ENCODE data around the gene TICAM2. TPM values are rescaled to one million over a fixed set of nuclear protein-coding genes. Genes with fewer than 3 reads are reported as not detected.
"Not testable (repeated sequence)": the region's sequence is repeated elsewhere in the genome, so short reads cannot be mapped to it uniquely, and the experiment has no call there.

TICAM2 gene
- total RNA-seq, 1 experiment from 2014 or later: 0.24 TPM

DNA sequence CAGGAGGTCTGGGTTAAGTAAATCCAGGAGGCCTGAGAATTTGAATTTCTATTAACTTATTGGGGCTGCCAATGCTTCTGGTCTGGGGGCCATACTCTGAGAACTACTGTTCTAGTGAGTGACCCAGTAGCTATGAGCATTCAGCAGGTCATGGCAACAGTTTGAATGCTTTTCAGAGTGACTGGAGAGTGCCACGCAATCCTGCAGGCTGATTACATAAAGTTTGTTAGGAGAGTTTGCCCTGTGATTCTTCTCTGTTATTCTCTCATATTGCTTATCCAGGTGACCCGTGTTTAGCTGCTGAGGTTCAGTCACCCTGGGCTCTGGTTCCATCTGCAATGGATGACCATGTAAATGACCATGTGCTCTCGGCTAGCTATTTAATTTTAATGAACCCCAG is 45.8 kb upstream of the TICAM2 start:
- no peak overlapping the region for H3K27ac Mint-ChIP-seq
- no peak overlapping the region for H2AFZ ChIP-seq (ENCODE audit: low read length)

DNA sequence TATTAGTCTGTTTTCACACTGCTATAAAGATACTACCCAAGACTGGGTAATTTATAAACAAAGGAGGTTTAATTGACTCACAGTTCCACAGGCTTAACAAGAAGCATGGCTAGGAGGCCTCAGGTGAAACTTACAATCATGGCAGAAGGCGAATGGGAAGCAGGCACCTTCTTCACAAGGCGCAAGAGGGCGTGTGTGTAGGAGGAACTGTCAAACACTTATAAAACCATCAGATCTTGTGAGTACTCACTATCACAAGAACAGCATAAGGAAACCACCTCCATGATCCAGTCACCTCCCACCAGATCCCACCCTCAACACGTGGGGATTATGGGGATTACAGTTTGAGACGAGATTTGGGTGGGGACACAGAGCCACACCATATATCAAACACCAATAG is 43.1 kb upstream of the TICAM2 start:
- no CpG with 5 or more reads among the region's 5 CpGs for WGBS (ENCODE audit: extremely low coverage, insufficient read length, low lambda C conversion rate)
- H2BK5ac ChIP-seq (ENCODE audit: insufficient read length, low read length); H2BK120ac ChIP-seq (ENCODE audit: low read depth, low read length, poor library complexity, severe bottlenecking); H3K18ac ChIP-seq (ENCODE audit: insufficient read length, low read depth, low read length); H3K9ac ChIP-seq (ENCODE audit: extremely low read depth, insufficient read length, low read length); H3K27me3 ChIP-seq (ENCODE audit: insufficient read depth, low read length); H3K79me2 ChIP-seq (ENCODE audit: insufficient read depth, low read length); H3K4me1 ChIP-seq (ENCODE audit: insufficient read depth, low read length); H3K27ac ChIP-seq (ENCODE audit: insufficient read length, low read depth, low read length); H3K23me2 ChIP-seq (ENCODE audit: insufficient read length, low read depth, low read length, poor library complexity, severe bottlenecking); H3K4ac ChIP-seq (ENCODE audit: low read depth, low read length); H3K79me1 ChIP-seq (ENCODE audit: insufficient read depth, low read depth, low read length, poor library complexity, severe bottlenecking); H2AK5ac ChIP-seq (ENCODE audit: insufficient read length, low read length); H2BK12ac ChIP-seq (ENCODE audit: insufficient read length, low read depth, low read length); H4K20me1 ChIP-seq (ENCODE audit: control insufficient read depth, insufficient read depth, insufficient read length); H3K4me3 Mint-ChIP-seq; H2BK20ac ChIP-seq (ENCODE audit: low read depth, low read length, poor library complexity, severe bottlenecking); H2AFZ ChIP-seq (ENCODE audit: low read length); H3T11ph ChIP-seq (ENCODE audit: low read length); H3K9me3 Mint-ChIP-seq; H3K14ac ChIP-seq (ENCODE audit: insufficient read depth, low read length); H3K23ac ChIP-seq (ENCODE audit: insufficient read length, low read depth, low read length); H3K4me2 ChIP-seq (ENCODE audit: insufficient read depth, insufficient read length, low read length); H4K5ac ChIP-seq (ENCODE audit: insufficient read length, low read depth, low read length); H3K36me3 Mint-ChIP-seq (ENCODE audit: insufficient read depth in 1 of 3, low read depth in 3 of 3); H3K27ac Mint-ChIP-seq; H4K91ac ChIP-seq (ENCODE audit: insufficient read length, low read depth, low read length); H3K27me3 Mint-ChIP-seq (ENCODE audit: low read depth); H2BK15ac ChIP-seq (ENCODE audit: low read depth, low read length); H3K56ac ChIP-seq (ENCODE audit: insufficient read length, low read depth, low read length); H4K8ac ChIP-seq (replicated peaks; ENCODE audit: insufficient read length, low read depth, low read length); H3K9me3 ChIP-seq (ENCODE audit: control insufficient read depth, low read depth, low read length); DNase-seq: not testable (repeated sequence)
- peaks cover 9 to 12% of the 10 kb centered on the region in 2 experiments for H3K4me1 Mint-ChIP-seq

More for the DNA sequence above, 45.8 kb upstream of the TICAM2 start:
- Histone ChIP-seq H3K79me2 (ENCODE audit: insufficient read depth, low read length) (no peaks in the 10 kb centered on the region), H3K14ac (ENCODE audit: insufficient read depth, low read length) (no peak overlapping the region), H4K8ac (replicated peaks; ENCODE audit: insufficient read length, low read depth, low read length) (no peak overlapping the region), H3K9me3 (ENCODE audit: control insufficient read depth, low read depth, low read length) (no peaks in the 10 kb centered on the region), H3K56ac (ENCODE audit: insufficient read length, low read depth, low read length) (no peak overlapping the region), H3K23ac (ENCODE audit: insufficient read length, low read depth, low read length) (no peak overlapping the region), H2BK12ac (ENCODE audit: insufficient read length, low read depth, low read length) (no peak overlapping the region), H2AK5ac (ENCODE audit: insufficient read length, low read length) (no peak overlapping the region), H3K79me1 (ENCODE audit: insufficient read depth, low read depth, low read length, poor library complexity, severe bottlenecking) (no peaks in the 10 kb centered on the region), H3K4ac (ENCODE audit: low read depth, low read length) (no peak overlapping the region), H3K9ac (ENCODE audit: extremely low read depth, insufficient read length, low read length) (no peak overlapping the region), H3T11ph (ENCODE audit: low read length) (no peak overlapping the region), H2BK15ac (ENCODE audit: low read depth, low read length) (no peak overlapping the region), H3K4me2 (ENCODE audit: insufficient read depth, insufficient read length, low read length) (no peak overlapping the region), H4K91ac (ENCODE audit: insufficient read length, low read depth, low read length) (no peak overlapping the region), H3K27me3 (ENCODE audit: insufficient read depth, low read length) (no peaks in the 10 kb centered on the region), H3K4me1 (ENCODE audit: insufficient read depth, low read length) (no peaks in the 10 kb centered on the region; the same call in 1 of the 2 replicates), H4K5ac (ENCODE audit: insufficient read length, low read depth, low read length) (no peak overlapping the region), H2BK5ac (ENCODE audit: insufficient read length, low read length) (no peak overlapping the region), H3K23me2 (ENCODE audit: insufficient read length, low read depth, low read length, poor library complexity, severe bottlenecking) (no peaks in the 10 kb centered on the region), H2BK120ac (ENCODE audit: low read depth, low read length, poor library complexity, severe bottlenecking) (no peak overlapping the region), H3K18ac (ENCODE audit: insufficient read length, low read depth, low read length) (no peak overlapping the region), H4K20me1 (ENCODE audit: control insufficient read depth, insufficient read depth, insufficient read length) (no peaks in the 10 kb centered on the region), H2BK20ac (ENCODE audit: low read depth, low read length, poor library complexity, severe bottlenecking) (no peak overlapping the region), H3K27ac (ENCODE audit: insufficient read length, low read depth, low read length) (no peak overlapping the region)
- no CpG with 5 or more reads among the region's 3 CpGs for WGBS (ENCODE audit: extremely low coverage, insufficient read length, low lambda C conversion rate)
- TF ChIP-seq, protein P1, sequence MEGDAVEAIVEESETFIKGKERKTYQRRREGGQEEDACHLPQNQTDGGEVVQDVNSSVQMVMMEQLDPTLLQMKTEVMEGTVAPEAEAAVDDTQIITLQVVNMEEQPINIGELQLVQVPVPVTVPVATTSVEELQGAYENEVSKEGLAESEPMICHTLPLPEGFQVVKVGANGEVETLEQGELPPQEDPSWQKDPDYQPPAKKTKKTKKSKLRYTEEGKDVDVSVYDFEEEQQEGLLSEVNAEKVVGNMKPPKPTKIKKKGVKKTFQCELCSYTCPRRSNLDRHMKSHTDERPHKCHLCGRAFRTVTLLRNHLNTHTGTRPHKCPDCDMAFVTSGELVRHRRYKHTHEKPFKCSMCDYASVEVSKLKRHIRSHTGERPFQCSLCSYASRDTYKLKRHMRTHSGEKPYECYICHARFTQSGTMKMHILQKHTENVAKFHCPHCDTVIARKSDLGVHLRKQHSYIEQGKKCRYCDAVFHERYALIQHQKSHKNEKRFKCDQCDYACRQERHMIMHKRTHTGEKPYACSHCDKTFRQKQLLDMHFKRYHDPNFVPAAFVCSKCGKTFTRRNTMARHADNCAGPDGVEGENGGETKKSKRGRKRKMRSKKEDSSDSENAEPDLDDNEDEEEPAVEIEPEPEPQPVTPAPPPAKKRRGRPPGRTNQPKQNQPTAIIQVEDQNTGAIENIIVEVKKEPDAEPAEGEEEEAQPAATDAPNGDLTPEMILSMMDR (conservative IDR thresholded peaks at IDR 0.05): no peak
- H3K9me3 Mint-ChIP-seq: no peaks in the 10 kb centered on the region
- DNase-seq: no peak
- H3K4me3 Mint-ChIP-seq: no peak overlapping the region
- H3K36me3 Mint-ChIP-seq (ENCODE audit: insufficient read depth in 1 of 3, low read depth in 3 of 3): no peaks in the 10 kb centered on the region
- H3K27me3 Mint-ChIP-seq (ENCODE audit: low read depth): no peaks in the 10 kb centered on the region
- H3K4me1 Mint-ChIP-seq: peaks cover 2 to 3% of the 10 kb centered on the region in 2 experiments

Data from H9 (cell line).